GM10266 (cell line): ENCODE results near the gene YIF1A.

ENCODE experiments used
- DNase-seq: peaks from one replicate; pipeline ENCODE4 v3.0.0; 2012; ENCODE audit errors: extremely low spot score
- TF ChIP-seq, protein P1 (sequence below): IDR thresholded peaks from 2 replicates; pipeline ENCODE4 v1.5.1; 2012; ENCODE audit warnings: mild to moderate bottlenecking, low read depth; ENCODE audit not compliant: control insufficient read depth, insufficient read depth; ENCODE audit errors: missing control alignments

The YIF1A gene

DNA sequence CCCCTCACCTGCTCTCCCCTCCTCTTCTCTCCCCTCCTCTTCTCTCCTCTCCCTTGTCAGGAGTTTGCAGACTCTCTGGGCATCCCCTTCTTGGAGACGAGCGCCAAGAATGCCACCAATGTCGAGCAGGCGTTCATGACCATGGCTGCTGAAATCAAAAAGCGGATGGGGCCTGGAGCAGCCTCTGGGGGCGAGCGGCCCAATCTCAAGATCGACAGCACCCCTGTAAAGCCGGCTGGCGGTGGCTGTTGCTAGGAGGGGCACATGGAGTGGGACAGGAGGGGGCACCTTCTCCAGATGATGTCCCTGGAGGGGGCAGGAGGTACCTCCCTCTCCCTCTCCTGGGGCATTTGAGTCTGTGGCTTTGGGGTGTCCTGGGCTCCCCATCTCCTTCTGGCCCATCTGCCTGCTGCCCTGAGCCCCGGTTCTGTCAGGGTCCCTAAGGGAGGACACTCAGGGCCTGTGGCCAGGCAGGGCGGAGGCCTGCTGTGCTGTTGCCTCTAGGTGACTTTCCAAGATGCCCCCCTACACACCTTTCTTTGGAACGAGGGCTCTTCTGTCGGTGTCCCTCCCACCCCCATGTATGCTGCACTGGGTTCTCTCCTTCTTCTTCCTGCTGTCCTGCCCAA, 12.8 kb downstream of the YIF1A start:
- DNase-seq, result no peak
- TF ChIP-seq, protein P1, sequence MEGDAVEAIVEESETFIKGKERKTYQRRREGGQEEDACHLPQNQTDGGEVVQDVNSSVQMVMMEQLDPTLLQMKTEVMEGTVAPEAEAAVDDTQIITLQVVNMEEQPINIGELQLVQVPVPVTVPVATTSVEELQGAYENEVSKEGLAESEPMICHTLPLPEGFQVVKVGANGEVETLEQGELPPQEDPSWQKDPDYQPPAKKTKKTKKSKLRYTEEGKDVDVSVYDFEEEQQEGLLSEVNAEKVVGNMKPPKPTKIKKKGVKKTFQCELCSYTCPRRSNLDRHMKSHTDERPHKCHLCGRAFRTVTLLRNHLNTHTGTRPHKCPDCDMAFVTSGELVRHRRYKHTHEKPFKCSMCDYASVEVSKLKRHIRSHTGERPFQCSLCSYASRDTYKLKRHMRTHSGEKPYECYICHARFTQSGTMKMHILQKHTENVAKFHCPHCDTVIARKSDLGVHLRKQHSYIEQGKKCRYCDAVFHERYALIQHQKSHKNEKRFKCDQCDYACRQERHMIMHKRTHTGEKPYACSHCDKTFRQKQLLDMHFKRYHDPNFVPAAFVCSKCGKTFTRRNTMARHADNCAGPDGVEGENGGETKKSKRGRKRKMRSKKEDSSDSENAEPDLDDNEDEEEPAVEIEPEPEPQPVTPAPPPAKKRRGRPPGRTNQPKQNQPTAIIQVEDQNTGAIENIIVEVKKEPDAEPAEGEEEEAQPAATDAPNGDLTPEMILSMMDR, result no peak

DNA sequence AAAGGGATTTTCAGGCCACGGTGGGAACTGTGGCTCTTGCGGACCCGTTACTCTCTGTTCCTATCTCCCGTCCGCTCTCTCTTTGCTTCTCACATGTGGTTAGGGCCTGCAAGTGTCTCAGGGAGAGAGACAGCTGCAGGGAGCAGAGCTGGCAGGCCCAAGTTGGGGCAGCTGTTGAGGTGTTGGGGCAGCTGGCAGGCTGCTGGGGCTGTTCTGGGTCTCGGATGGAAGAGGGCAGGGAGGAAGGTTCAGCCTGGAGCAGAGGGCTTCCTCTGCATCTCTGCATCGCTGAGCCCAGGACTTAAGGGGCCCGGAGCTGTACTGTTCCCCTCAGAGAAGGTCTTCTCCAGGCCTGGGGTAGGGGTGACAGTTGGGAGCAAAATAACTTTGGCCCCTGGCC, 13.5 kb downstream of the YIF1A start:
- no peak for DNase-seq

DNA sequence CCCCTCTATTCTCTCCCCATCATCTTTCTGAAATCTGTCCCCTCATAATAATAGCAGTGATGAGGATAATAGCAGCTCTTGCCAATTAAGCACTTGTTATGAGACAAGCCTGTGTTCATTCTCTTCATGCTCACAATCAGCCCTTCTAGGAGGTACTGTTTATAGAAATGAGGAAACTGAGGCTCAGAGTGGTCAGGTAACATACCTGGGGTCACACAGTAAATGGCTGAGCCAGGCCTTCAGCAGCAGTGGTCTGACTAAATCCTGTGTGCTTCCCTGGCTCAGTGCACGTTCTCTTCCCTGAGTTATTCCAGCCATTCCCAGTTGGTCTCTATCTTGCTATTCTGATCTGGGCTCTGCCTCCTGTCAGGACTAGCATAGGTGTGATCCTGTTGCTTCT, 14.7 kb downstream of the YIF1A start:
- no peak for DNase-seq

More for the DNA sequence above, 13.5 kb downstream of the YIF1A start:
- TF ChIP-seq, protein P1, result no peak

DNA sequence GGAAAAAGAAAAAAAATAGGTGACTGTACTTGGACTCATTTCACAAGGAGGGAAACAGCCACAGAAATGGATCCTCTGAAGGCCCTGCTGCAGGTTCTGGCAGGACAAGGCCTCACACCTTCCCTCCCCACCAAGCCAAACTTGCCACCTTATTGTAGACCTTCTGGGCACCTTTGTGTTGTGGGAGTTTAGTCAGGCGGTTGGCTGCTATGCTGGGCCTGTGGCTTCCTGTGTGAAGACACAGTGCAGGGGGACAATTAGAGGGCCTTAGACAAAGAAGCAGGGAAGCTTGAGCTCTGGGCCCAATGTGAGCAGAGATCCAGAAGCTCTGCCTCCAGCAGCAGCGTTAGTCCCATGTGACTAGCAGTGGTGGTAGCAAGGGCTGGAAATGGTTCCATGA, 16.3 kb downstream of the YIF1A start:
- no peak for DNase-seq
- TF ChIP-seq, protein P1, result no peak

More for the DNA sequence above, 14.7 kb downstream of the YIF1A start:
- TF ChIP-seq, protein P1, result no peak

DNA sequence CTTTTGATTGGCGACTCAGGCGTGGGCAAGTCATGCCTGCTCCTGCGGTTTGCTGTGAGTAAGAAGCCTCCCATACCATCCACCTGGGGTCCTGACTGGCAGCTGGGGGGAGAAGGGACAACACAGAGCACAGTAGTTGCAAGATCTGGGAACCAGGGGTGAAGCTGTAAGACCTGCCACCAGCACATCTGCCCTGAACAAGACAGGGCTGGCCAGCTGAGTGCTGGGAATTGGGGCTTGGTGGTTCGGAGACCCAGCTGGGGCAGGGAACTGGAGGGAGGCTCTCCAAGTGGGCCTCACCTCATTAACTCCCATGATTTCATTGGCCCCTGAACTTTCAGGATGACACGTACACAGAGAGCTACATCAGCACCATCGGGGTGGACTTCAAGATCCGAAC, 17.1 kb downstream of the YIF1A start:
- TF ChIP-seq, protein P1, result no peak

DNA sequence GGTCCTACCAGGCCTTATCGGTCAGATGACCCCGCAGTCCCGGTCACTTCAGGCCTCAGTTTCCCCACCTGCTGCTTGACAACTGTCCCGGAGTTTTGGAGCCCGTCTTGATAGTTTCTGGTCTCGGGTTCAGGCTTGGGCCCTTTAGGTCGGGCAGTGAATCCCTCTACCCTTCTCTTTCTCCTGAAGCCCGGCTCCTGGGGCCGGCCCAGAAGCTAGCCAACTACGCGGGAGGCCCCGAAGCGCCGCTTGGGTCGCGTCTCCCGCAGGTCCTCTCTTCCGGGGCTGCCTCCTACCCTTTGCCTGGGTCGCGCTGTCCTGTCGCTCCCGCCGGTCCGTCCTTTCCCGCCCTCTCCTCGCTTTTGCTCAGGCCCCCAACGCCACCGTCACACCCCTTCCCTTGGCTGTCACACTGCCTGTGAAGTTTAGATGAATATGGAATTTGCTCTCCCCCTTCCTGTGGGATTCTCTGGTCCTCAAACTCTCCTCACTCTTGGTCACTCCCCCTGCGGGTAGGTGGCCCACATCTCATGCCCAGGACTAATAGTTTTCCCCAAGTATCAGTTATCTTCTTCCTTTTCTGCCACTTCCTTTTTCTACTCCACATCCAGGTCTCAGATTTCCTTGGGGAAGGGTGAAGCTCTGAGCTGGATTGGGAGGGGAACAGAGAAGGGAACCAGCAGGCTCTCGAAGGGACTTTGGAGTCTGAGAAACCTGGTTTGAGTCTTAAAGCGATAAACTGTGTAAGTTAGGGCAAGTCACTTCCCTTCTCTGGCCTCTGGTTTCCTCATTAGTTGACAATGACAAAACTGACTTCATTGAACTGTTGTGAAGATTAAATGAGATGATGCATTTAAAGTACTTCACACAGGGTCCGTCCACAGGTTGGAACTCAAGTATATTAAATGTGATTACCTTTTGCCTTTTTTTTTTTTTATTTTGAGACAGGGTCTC, 19.7 kb downstream of the YIF1A start:
- TF ChIP-seq, protein P1, result no peak
- no peak for DNase-seq

More for the DNA sequence above, 17.1 kb downstream of the YIF1A start:
- no peak for DNase-seq
